K562 (cell line): ENCODE results near the gene LIN7A. TPM values are rescaled to one million over a fixed set of nuclear protein-coding genes. Genes with fewer than 3 reads are reported as not detected.

Experiments used
- ATAC-seq: fragments of 200-7000 bp; cut with Tn5 transposase; 3 replicates; pipeline ENCODE4 v1.9.1; 2020; ENCODE audit warnings: moderate library complexity
- BruUV-seq: library from RNA; stranded (reverse); fragments of 400-500 nt; replicated peaks from 2 replicates; lab custom pipeline; 2021; lab: Mats Ljungman, UMichigan
- CTCF ChIA-PET: fragments of 300-600 bp; formaldehyde crosslinking; extraction: SDS; loops from one replicate; lab custom pipeline; 2021; ENCODE audit warnings: low intra/inter-chr PET ratio; lab: Yijun Ruan, JAX
- POLR2A ChIA-PET: fragments of 300-600, 350-650 bp; sonication (Branson Sonifier 250); formaldehyde crosslinking; extraction: SDS; loops from one replicate; lab custom pipeline; 2021; ENCODE audit warnings: antibody characterized with exemption, inconsistent platforms; lab: Yijun Ruan, JAX
- DNase-seq, 4 experiments: peaks; one replicate each; pipeline versions ENCODE4 v3.0.0 to v3.0.0-alpha.2; 2011 to 2018; ENCODE audit warnings: low spot score in 3 of 4, mixed read lengths in 3 of 4; ENCODE audit errors: extremely low read depth in 1 of 4
- FAIRE-seq: peaks from 2 replicates; lab custom pipeline; 2011; peaks lifted over from hg19 to GRCh38; lab: Jason Lieb, UNC
- H2AFZ ChIP-seq: 2 replicates; pipeline ENCODE4 v1.6.0; 2011; ENCODE audit warnings: low read depth, low read length, control low read depth, inconsistent platforms
- H3K27ac ChIP-seq: fragments of 200-600 bp; 3 replicates; pipeline ENCODE4 v1.8.0; 2011; ENCODE audit warnings: low read depth, mild to moderate bottlenecking, control low read depth, inconsistent platforms, low read length, moderate library complexity, mixed read lengths; ENCODE audit errors: extremely low read depth
- H3K27me3 ChIP-seq, 2 experiments: fragments of 300-600 bp in 1 of 2; 2 replicates in 1 of 2; 3 replicates in 1 of 2; pipeline versions ENCODE4 v1.6.0 to v1.8.0; 2011; ENCODE audit warnings: inconsistent platforms in 2 of 2, low read length in 2 of 2, mild to moderate bottlenecking in 1 of 2, mixed read lengths in 1 of 2, moderate library complexity in 1 of 2; ENCODE audit not compliant: control insufficient read depth in 2 of 2, insufficient read depth in 2 of 2
- H3K36me3 ChIP-seq: fragments of 300-600 bp; 3 replicates; pipeline ENCODE4 v1.8.0; 2011; ENCODE audit warnings: mild to moderate bottlenecking, low read length, inconsistent platforms; ENCODE audit not compliant: control insufficient read depth, insufficient read depth
- H3K4me1 ChIP-seq, 2 experiments: fragments of 200-600 bp in 1 of 2; replicated peaks in 1 of 2; 2 replicates in 1 of 2; 3 replicates in 1 of 2; pipeline versions ENCODE4 v1.5.1 to v1.8.0; 2011; ENCODE audit warnings: inconsistent platforms in 2 of 2, low read length in 2 of 2, mild to moderate bottlenecking in 1 of 2, mixed read lengths in 1 of 2, moderate library complexity in 1 of 2; ENCODE audit not compliant: control insufficient read depth in 2 of 2, insufficient read depth in 2 of 2
- H3K4me2 ChIP-seq: 2 replicates; pipeline ENCODE4 v1.6.1; 2011; ENCODE audit warnings: low read length, control low read depth, inconsistent platforms, mixed read lengths; ENCODE audit not compliant: insufficient read depth
- H3K4me3 ChIP-seq: fragments of 200-600 bp; sonication (generic), shearing (Covaris generic); 2 replicates; pipeline ENCODE4 v1.5.1; 2016; ENCODE audit warnings: control low read depth, inconsistent platforms
- H3K79me2 ChIP-seq: fragments of 200-600 bp; 3 replicates; pipeline ENCODE4 v1.8.0; 2011; ENCODE audit warnings: low read length, inconsistent platforms; ENCODE audit not compliant: control insufficient read depth, insufficient read depth
- H3K9ac ChIP-seq, 2 experiments: 2 replicates each; pipeline versions ENCODE4 v1.6.0 to v1.6.1; 2011; ENCODE audit warnings: low read depth in 2 of 2, low read length in 2 of 2, control low read depth in 1 of 2, inconsistent platforms in 1 of 2, mild to moderate bottlenecking in 1 of 2, mixed read lengths in 1 of 2; ENCODE audit not compliant: insufficient read depth in 1 of 2
- H3K9me1 ChIP-seq: one replicate; pipeline ENCODE4 v1.6.0; 2011; ENCODE audit warnings: inconsistent platforms, mild to moderate bottlenecking, low read length, moderate library complexity; ENCODE audit not compliant: control insufficient read depth, insufficient read depth
- H3K9me3 ChIP-seq: replicated peaks from 2 replicates; pipeline ENCODE4 v1.5.1; 2011; ENCODE audit warnings: low read depth, low read length, inconsistent platforms; ENCODE audit not compliant: control insufficient read depth, insufficient read depth
- H4K20me1 ChIP-seq: replicated peaks from 2 replicates; pipeline ENCODE4 v1.6.1; 2011; ENCODE audit warnings: low read length, inconsistent platforms, mixed read lengths; ENCODE audit not compliant: control insufficient read depth, insufficient read depth
- ARID2 ChIP-seq: fragments of 450-650 bp; IDR thresholded peaks from 2 replicates; pipeline ENCODE4 v1.6.1; 2017; ENCODE audit warnings: antibody characterized with exemption, mild to moderate bottlenecking
- BMI1 ChIP-seq: fragments of 150-350 bp; IDR thresholded peaks from 2 replicates; pipeline ENCODE4 v1.6.1; 2014; ENCODE audit warnings: low read length
- E2F3 ChIP-seq: fragments of 250-450 bp; sonication (Bioruptor Pico); IDR thresholded peaks from 2 replicates; pipeline ENCODE4 v1.4.0; 2020; ENCODE audit warnings: mild to moderate bottlenecking
- LEF1 ChIP-seq: fragments of 450-650 bp; IDR thresholded peaks from 2 replicates; pipeline ENCODE4 v1.6.1; 2016; ENCODE audit warnings: mild to moderate bottlenecking
- SETDB1 ChIP-seq: IDR thresholded peaks from one replicate; pipeline ENCODE4 v1.6.1; 2012; ENCODE audit warnings: low read length, control low read depth, inconsistent platforms
- ZNF507 ChIP-seq: conservative IDR thresholded peaks from 2 replicates; pipeline ENCODE4 v1.6.1; 2017; ENCODE audit warnings: missing genetic modification characterization, missing compliant biosample characterization
- ZNF695 ChIP-seq: fragments of 450-650 bp; formaldehyde crosslinking; IDR thresholded peaks from 2 replicates; pipeline ENCODE4 v1.4.0; 2020; ENCODE audit warnings: mild to moderate bottlenecking, moderate library complexity
- WGBS: fragments of 100-300 bp; shearing (Covaris generic); methylation state at CpG from one replicate; pipeline ENCODE4 v1.1.6; 2016; ENCODE audit warnings: low coverage, mixed read lengths; ENCODE audit not compliant: insufficient coverage; ENCODE audit errors: missing lambda C conversion rate; 5-methylcytosine and 5-hydroxymethylcytosine counted together
- in situ Hi-C: fragments of 300-500 bp; cut with MboI; formaldehyde crosslinking; loops from 4 replicates; pipeline ENCODE4 v1.15.0; 2018; ENCODE audit warnings: inconsistent platforms, mixed read lengths
- intact Hi-C: fragments of 100-400 bp; cut with micrococcal nuclease; formaldehyde crosslinking; loops from 2 replicates; pipeline ENCODE4 v1.14.2; 2022
- polyA plus RNA-seq, 8 experiments: library from polyadenylated mRNA; depleted of rRNA in 4 of 8; stranded (reverse) in 5 of 8; unstranded in 3 of 8; fragments of >200 nt; fragmentation: Nextera tagmentation in 2 of 8; fragmentation: Illumina TruSeq in 1 of 8; extraction: Ambion mirVana in 2 of 8; extraction: Trizol in 1 of 8; gene quantifications; 2 replicates each; pipeline versions ENCODE4 v1.2.1 to v1.2.3, GENCODE V29; 2011 to 2014; ENCODE audit warnings: inconsistent platforms in 1 of 8, missing spikeins in 1 of 8
- total RNA-seq, 7 experiments: library from RNA; depleted of rRNA in 6 of 7; stranded (reverse); fragments of >200 nt in 6 of 7; fragmentation: Illumina TruSeq in 2 of 7; extraction: Trizol in 2 of 7; gene quantifications; 2 replicates each; pipeline versions ENCODE4 v1.2.1 to v1.2.3, GENCODE V29; 2011 to 2021; ENCODE audit warnings: low replicate concordance in 1 of 7
- TF ChIP-seq, protein P1 (sequence below), 2 experiments: fragments of 450-650 bp; IDR thresholded peaks; 2 replicates each; pipeline ENCODE4 v1.6.1; 2016; ENCODE audit warnings: mild to moderate bottlenecking in 2 of 2, borderline replicate concordance in 1 of 2, low read depth in 1 of 2, moderate library complexity in 1 of 2
- TF ChIP-seq, protein P2 (sequence below), 2 experiments: fragments of 150-350 bp in 1 of 2; IDR thresholded peaks; 2 replicates each; pipeline ENCODE4 v1.6.1; 2012 to 2016; ENCODE audit warnings: low read depth in 2 of 2, low read length in 2 of 2, mild to moderate bottlenecking in 1 of 2, moderate library complexity in 1 of 2

The LIN7A gene
- total and polyA plus RNA-seq, 9 of the 15 experiments (the other 6 are each of a cell fraction or from before 2014, with no cell fraction given), result not detected

DNA sequence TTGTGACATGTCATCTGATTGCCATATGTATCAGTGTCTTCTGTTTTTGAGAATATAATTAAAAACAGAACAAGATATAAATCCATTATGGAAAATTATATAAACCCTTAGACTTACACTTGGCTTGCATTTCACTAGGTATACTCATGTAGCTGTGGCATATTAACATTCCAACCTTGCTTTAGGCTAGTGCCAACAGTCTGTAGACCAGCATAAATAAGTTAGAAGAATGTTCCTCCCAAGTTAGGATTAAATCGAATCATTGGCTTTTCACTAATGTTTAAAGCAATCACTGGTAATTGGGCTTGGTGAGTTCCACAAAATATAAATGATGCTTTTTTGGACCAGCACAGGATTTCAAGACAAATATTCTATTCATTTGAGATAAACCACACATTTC, 103.0 kb downstream of the LIN7A start:
- Histone ChIP-seq H3K27me3 (no peaks in the 10 kb centered on the region), H3K79me2 (no peaks in the 10 kb centered on the region), H3K9me3 (no peaks in the 10 kb centered on the region), H3K4me2 (no peak overlapping the region), H3K27ac (no peak overlapping the region), H3K9ac (no peak overlapping the region), H3K9me1 (no peaks in the 10 kb centered on the region), H3K36me3 (no peaks in the 10 kb centered on the region), H3K4me1 (no peaks in the 10 kb centered on the region), H2AFZ (no peak overlapping the region), H4K20me1 (no peaks in the 10 kb centered on the region), H3K4me3 (no peak overlapping the region)
- DNase-seq (no peak), FAIRE-seq (no peak), ATAC-seq (no peak)
- in situ Hi-C loops, result no loop called here
- intact Hi-C loops, result no loop called here
- ChIA-PET POLR2A (no interaction called here), CTCF (no interaction called here)
- BruUV-seq, result no TSS peak
- 7% methylated on average over 1 of the region's 1 CpG for WGBS
- TF ChIP-seq, protein P1, sequence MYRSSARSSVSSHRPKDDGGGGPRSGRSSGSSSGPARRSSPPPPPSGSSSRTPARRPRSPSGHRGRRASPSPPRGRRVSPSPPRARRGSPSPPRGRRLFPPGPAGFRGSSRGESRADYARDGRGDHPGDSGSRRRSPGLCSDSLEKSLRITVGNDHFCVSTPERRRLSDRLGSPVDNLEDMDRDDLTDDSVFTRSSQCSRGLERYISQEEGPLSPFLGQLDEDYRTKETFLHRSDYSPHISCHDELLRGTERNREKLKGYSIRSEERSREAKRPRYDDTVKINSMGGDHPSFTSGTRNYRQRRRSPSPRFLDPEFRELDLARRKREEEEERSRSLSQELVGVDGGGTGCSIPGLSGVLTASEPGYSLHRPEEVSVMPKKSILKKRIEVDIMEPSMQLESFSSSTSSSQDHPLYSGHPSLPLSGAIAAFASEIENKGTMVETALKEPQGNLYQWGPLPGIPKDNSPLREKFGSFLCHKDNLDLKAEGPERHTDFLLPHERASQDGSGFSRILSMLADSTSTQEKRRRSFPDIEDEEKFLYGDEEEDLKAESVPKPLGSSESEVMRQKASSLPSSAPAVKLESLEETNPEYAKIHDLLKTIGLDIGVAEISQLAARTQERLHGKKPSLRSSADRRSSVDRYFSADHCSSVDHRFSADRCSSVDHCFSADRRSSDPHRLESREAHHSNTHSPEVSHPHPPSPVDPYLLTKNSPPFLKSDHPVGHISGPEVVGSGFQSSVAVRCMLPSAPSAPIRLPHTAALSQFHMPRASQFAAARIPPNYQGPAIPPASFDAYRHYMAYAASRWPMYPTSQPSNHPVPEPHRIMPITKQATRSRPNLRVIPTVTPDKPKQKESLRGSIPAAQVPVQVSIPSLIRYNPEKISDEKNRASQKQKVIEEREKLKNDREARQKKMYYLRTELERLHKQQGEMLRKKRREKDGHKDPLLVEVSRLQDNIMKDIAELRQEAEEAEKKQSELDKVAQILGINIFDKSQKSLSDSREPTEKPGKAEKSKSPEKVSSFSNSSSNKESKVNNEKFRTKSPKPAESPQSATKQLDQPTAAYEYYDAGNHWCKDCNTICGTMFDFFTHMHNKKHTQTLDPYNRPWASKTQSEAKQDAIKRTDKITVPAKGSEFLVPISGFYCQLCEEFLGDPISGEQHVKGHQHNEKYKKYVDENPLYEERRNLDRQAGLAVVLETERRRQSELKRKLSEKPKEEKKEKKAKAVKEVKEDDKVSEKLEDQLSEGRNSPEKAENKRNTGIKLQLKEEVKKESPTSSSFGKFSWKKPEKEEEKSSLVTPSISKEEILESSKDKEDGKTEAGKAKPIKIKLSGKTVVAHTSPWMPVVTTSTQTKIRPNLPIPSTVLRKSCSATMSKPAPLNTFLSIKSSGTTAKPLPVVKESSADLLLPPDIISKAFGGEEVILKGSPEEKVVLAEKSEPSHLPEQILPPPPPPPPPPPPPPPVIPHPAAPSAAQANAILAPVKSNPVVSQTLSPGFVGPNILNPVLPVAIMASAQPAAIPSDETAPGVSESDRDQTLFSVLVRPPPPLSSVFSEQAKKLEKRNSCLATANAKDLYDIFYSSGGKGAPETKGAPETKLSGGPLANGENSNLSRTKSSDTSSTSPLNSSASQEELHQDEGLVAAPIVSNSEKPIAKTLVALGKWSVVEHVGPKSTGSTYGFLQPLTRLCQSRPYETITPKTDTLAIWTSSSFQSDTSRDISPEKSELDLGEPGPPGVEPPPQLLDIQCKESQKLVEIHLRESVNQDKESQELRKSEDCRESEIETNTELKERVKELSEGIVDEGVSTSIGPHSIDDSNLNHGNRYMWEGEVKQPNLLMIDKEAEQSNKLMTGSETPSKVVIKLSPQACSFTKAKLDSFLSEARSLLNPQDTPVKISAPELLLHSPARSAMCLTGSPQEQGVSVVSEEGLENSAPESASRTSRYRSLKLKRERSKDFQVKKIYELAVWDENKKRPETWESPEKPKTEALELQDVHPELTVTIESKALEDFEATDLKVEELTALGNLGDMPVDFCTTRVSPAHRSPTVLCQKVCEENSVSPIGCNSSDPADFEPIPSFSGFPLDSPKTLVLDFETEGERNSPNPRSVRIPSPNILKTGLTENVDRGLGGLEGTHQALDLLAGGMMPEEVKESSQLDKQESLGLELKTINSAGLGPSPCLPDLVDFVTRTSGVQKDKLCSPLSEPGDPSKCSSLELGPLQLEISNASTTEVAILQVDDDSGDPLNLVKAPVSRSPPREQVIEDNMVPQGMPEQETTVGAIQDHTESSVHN (IDR thresholded peaks at IDR 0.05; ENCODE audit: borderline replicate concordance in 1 of 2, low read depth in 1 of 2), result no peak
- TF ChIP-seq E2F3 (CRISPR knock-in tag) (no peak), LEF1 (no peak), ARID2 (no peak), BMI1 (no peak), ZNF695 (CRISPR knock-in tag) (no peak), SETDB1 (no peak), ZNF507 (tag) (no peak)
- TF ChIP-seq, protein P2, sequence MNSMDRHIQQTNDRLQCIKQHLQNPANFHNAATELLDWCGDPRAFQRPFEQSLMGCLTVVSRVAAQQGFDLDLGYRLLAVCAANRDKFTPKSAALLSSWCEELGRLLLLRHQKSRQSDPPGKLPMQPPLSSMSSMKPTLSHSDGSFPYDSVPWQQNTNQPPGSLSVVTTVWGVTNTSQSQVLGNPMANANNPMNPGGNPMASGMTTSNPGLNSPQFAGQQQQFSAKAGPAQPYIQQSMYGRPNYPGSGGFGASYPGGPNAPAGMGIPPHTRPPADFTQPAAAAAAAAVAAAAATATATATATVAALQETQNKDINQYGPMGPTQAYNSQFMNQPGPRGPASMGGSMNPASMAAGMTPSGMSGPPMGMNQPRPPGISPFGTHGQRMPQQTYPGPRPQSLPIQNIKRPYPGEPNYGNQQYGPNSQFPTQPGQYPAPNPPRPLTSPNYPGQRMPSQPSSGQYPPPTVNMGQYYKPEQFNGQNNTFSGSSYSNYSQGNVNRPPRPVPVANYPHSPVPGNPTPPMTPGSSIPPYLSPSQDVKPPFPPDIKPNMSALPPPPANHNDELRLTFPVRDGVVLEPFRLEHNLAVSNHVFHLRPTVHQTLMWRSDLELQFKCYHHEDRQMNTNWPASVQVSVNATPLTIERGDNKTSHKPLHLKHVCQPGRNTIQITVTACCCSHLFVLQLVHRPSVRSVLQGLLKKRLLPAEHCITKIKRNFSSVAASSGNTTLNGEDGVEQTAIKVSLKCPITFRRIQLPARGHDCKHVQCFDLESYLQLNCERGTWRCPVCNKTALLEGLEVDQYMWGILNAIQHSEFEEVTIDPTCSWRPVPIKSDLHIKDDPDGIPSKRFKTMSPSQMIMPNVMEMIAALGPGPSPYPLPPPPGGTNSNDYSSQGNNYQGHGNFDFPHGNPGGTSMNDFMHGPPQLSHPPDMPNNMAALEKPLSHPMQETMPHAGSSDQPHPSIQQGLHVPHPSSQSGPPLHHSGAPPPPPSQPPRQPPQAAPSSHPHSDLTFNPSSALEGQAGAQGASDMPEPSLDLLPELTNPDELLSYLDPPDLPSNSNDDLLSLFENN (IDR thresholded peaks at IDR 0.05; ENCODE audit: low read depth in 2 of 2, low read length in 2 of 2), result no peak
